HG03139 (cell line): ENCODE results near the gene ZBTB33.
A peak's percentile ranks its signal among the peaks of the same experiment; 100 is the strongest.

Experiments used
- ATAC-seq: cut with Tn5 transposase; IDR thresholded peaks from one replicate; pipeline ENCODE4 v1.9.1; 2021; ENCODE audit not compliant: unreplicated experiment

ZBTB33 gene

DNA sequence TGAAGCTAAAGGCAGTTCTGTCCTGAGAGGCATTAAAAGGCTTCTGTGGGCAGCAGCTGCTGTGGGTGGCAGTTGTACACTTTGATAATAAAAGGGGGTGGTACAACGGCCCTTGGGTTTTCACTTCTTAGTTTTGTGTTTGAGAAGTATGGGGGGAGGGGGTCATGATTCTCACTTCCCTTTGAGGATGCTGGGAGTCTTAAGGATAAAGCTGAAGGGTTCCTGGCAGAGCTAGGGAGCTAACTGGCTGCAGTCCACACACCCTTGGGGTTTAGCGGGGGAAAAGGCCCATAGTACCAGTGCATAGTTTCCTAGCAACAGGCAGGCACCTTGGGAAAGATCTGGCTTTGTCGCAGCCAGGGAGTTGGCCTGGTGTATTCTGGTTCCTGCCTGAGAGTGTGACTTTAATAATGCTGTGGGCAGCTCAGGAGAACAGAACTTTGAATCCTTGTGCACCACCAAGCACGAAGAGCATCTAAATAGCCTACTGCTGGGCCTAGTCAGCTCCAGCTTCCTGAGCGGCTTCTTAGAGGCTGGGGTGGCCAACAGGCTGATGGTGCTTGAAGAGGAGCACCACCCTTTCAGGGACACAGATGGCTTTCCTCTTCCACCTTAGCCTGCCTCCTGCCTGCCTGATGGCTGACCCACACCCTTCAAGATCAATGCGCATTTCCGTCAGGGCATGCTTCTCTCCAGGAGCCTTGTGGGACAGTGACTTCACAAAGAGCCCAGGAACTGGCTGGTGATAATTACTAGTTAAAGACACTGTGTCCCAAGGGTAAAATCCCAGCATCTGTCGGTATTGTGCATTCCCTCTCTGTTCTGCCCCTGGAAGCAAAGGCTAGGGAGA is 12.5 kb downstream of the ZBTB33 start:
- ATAC-seq = no peak

DNA sequence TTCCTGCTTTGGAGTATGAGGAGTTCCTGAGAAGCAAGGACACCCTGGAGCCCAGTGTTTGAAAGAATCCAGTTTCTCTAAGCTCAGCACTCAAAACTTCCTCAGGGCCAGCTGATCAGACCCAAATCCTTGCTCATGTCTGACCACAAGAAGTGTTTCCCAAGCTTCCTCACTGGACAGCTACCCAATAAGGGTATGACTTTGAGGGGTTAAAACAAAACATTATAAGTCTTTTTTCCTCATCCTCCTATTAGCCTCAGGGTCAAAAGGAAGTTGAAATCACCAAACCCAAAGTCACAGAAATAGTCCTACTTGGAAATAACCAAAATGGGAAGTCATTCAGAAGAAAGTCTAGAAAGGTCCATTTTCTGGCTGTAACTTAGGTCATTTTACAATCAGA is 13.7 kb downstream of the ZBTB33 start:
- no peak for ATAC-seq

DNA sequence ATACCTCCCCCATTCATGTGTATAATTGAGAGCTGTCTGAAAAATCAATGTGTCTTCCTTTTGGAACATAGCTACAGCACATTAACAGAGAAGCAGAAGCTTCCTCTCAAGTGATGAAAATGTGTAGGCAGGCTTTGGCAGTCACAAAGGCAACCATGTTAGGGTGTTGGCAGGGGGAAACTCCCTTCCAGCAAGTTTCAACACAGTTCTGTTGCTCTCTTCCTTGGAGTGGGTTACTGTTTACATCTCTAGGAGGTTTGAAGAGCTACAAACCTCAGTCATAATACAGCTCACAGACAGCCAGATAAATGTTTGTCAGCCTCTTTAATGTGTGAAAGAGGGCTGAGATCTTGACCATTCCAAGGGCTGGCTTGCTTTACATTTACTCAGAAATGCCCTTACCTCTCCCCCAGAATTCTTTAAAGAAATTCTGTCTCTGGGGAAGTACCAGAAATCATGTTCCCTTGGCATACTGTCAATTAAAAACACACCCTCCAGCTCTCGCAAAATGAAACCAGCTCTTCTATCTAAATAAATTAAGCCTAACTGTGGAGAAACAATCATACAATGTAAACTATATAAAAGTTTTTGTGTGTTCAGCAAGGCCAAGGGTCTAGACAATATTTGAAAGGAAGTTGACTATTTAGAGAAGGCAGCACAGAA is 18.9 kb downstream of the ZBTB33 start:
- no peak for ATAC-seq

DNA sequence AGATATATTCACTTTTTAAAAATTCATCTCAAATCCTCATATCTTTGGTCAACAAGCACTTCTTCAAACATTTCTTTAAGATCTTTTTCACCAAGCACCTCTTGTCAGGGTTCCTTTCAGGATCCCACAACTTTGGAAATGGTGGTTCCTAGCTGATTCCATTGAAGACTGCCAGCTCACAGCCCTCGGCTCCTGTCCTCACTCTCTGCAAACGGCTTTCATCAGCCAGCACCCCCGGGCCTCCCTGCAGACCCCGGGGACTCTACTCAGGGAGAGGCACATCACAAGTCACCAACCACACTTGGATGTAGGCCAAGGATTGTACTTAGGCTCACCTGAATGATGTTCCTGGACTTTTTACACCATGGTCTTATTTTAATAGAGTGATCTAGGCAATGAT is 20.0 kb downstream of the ZBTB33 start:
- ATAC-seq = no peak

DNA sequence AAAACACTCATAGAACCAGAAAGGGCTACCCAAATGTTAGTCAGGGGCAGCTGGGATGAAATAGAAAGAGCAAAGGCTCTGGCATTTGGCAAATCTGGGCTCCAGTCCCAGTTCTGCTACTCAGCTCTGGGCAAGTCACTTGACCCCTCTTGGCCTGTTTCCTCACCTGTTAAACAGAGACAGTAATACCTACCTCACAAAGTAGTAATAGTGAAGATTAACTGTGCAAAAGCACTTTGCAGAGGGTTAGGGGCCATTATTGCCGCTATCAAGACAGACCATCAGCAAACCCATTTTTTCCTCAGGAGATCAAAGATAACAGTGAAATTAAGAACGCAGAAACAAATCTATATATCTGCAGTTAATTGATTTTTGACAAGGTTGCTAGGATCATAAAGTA is 20.6 kb downstream of the ZBTB33 start:
- no peak for ATAC-seq

DNA sequence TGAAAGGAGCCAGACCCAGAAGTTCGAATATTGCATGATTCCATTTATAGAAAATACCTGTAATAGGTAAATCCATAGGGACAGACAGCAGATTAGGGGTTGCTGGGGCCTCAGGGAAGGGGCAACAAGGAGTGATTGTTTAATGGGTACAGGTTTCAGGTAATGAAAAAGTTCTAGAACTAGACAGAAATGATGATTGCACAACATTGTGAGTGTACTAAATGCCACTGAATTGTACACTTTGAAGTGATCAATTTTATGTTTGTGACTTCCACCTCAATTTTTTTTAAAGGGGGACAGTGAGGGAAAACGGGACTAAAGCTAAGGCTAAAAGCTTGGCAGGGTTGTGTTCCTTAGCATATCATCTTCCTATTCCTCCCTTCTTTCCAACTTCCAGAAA is 23.5 kb downstream of the ZBTB33 start:
- ATAC-seq = no peak

DNA sequence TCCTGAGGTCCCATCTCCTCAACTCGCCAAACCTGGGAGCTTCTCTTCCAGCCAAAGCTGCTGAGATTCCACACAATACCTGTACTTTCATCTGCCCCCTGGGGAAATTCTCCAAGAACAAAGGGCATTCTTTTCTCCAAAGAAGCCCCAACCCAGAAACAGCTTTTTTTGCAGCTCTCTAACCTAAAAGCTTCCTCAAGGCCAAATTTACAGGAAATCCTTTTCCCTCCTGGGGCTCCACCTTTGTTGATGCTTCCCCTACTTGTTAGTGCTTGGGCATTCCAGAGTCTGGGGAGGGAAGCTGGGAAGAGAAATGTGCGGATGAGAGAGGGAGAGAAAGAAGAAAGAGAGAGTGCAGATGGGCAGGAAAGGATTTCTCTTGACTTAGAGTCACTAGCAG is 24.3 kb downstream of the ZBTB33 start:
- no peak for ATAC-seq

DNA sequence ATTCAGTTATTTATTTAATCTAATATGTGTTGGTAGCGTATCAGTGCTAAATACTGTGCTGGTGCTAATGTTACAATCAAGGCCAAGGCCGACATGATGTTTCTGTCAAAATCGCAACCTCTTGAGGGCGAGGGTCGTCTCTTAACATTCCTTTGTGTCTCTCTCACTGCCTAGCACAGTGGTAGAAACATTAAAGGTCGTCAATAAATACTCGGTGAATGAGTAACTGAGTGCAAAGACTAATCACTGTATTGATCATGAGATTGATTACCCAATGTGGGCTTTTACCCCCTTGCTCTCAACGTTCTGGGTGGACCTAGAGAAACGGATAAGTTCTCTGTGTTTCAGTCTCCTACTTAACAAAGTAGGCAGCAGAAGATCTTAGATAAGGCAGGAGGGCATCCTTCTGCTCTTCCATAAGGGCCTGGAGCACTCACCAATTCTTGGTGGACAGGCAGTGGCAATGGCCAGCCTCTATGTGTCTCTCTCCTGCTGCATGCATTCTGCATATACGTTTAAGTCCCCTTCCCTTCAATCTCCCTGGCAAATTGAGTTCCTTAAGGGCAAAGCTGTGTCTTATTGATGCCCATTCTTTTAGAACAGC is 30.5 kb downstream of the ZBTB33 start:
- no peak for ATAC-seq

DNA sequence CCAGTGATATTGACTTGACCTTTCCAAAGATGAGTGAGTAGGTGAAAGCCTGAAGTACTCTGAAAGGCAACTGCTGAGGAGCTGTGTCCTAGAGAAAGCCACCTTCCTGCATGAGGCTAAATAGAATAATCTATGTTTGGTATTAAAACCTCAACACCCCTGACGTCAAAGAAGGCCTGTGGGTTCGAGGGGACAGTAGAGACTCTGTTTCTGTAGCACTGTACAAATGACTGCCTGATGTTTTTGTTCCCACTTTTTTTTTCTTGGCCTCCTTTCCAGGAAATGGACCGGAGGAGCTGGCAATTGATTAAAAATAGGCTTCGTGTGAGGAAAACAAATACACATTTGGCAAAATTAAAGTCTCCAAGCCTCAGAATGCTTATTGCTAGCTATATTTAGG is 31.1 kb downstream of the ZBTB33 start:
- ATAC-seq = no peak

DNA sequence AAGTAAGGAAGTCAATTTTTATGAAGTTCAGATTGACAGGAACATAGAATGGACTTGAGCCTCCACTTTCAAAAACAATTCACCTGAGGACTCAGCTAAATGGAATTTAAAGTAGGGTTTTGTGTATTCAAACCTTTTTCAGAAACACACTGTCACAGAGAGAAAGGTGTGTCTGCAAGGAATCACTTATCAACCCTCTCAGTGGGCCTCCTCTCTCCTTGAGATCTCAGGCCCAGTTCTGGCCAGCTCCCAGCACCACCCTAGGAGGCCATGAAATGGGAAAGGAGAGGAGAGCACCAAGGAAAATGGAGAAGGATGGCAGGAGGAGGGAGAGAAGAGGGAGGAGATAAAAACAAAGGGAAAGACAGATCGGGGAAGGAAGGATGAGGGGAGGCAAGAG is 32.1 kb downstream of the ZBTB33 start:
- no peak for ATAC-seq

DNA sequence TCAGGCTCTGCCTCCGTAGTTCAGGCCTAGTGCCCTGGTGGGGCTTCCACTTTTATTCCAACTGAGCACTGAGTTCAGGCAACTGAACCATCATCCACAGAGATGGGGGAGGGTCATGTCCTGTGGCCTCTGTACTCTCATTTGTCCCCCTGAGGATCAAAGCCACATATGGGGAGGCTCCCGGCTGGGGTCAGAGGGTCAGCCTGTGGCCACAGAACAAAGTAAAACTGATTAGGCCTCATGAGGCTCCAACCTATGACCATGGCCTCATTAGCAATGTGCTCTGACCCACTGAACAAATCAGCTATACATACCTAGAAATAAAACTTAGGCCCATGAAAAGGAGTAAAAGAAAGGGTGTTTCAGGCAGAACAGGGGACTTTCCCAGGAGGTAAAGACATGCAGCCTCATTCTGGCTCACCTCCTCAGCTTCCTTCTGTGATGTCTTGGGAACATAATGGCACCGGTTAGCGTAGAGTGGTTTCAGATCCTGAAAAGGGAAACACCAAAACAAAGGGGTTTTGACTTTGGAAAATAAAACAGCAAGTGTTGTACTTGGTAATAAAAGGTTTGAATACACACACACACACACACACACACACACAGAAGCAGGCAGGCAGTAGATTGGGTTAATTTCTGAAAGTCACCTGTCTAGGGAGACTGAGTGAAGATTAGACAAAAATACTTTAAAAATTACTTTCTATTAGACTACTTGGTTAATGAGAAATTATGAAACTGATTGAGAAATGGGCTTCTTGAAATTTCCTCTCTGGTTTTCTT is 36.3 kb downstream of the ZBTB33 start:
- no peak for ATAC-seq

DNA sequence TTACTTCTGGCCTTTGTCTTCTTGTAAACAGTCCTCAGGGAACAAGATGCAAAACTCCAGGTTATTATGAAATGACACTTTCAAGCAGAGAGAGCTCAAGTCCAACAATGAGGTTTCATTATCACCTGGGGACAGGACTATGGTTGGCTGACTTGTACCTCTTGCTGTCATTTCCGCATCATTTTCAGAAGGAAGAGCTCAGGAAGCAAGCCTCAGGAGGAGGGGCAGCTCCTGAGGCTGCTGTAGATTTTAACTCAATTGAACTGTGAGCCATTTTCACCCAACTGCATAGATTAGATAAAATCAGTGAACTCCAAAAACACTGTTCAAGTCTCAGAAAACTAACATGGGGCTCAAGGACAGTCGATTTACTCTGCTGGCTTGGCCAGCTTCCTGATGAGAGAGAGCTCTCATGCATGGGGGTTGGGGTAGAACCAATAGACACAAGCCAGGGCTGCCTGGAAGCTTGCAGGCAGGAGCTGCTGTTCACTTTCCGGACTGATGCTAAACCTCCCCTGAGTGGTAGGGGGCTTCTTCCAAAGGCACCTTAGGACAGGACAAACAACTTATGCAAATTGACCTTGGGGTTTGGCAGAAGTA is 37.0 kb downstream of the ZBTB33 start:
- peak; percentile 80 for ATAC-seq

DNA sequence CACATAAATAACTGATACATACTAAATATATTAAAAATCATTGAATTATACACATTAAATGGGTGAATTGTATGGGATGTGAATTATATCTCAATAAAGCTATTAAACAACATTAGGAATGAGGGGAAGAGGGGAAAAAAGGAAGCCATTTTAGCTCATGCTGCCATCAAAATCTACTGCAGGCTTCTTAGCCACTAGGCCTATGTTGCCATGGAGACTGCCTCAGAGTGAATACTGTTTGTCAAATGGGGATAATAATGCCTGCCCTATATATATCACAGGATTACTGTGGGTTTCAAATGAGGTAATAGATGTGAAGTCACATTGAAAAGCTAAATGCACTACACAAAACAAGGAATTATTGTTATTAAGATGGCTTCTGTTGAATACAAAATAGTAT is 39.5 kb downstream of the ZBTB33 start:
- ATAC-seq = no peak

DNA sequence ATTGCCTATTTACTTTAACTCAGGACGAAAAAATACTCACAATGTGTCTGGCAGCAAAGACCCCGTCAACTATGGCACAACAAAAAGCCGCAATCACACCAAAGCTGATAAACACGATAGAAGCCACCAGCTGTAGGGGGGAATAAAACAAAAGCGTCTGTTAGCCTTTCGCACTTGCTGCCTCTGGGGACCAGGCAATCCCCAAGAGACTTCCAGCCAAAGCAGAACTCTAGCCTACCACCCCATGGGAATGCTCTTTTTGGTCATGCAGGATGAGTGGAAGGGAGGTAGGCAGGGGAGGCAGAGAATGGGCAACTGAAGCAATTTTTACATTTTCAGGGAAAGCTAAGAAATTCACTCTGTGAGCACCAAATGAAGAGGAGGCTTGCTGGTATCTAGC is 40.6 kb downstream of the ZBTB33 start:
- ATAC-seq = no peak

DNA sequence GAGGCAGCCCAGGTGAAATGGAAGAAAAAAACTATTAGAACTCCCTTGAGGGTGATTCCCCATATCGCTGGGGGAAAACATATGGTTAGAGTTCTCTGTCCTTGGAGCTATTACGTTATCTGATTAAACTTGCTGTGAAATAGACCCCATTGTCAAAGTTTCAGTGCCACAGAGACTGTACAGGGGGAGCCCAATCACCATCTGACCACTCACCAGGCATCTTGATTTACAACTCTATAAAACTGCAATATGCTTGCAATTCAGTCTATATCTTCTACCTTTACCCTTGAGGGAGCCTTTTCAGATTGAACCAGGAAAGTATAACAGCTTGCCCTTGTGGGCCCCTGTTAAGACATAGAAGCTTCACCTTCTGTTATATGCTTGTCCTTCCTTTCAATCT is 42.4 kb downstream of the ZBTB33 start:
- no peak for ATAC-seq

DNA sequence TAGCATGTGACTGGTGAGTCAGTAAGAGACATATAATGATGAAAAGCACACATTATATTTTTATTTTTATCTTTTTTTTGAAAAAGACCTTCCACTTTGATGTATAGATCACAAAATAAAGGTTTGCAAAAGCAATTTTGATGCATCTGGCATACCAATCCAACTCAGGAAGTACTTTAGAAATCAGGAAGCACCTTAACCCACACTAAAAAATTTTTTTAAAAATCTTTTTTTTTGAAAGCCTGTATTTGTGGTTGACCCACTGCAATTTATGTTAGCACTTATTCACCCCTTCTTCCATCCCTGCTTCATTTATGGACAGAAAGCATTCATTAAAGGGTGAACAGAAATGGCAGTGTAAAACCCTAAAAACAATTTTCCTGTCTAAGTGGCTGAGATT is 44.0 kb downstream of the ZBTB33 start:
- no peak for ATAC-seq

DNA sequence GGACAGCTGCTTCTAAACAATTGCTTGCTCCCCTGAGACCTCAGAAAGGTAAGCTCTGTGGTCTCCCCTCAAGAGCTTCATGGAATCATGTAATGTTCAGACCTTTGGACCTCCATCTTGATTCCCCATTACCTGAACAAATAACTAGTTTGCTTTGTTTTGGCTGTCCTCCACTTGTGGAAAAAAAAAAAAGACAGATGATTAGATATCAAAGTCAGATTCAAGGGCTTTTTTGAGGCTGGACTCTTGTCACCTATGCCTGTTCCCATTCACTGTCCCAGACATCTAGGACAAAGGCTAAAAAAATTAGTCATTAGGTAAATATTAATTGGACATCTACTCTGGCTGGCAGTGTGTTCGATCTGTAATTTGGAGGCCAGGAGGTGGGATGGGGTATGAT is 47.3 kb downstream of the ZBTB33 start:
- ATAC-seq = no peak

DNA sequence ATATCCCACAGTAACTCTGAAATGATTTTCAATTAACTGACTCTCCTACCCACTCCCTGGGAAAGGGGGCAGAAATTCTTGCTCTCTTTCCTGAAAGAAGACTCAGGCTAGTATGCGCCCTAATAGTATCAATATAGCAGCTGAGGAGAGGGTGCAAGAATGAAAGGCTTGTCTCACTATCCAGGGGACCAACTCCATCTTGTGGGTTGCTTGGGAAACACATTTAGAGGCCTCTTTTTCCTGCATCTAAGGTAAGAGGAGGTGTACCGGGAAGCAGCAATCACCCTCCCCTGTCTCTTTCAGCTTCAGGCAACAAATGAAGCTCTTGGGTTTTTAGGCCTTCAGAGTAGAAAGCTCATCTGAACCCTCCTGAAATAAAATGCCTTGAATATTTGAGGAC is 49.3 kb downstream of the ZBTB33 start:
- ATAC-seq = no peak

DNA sequence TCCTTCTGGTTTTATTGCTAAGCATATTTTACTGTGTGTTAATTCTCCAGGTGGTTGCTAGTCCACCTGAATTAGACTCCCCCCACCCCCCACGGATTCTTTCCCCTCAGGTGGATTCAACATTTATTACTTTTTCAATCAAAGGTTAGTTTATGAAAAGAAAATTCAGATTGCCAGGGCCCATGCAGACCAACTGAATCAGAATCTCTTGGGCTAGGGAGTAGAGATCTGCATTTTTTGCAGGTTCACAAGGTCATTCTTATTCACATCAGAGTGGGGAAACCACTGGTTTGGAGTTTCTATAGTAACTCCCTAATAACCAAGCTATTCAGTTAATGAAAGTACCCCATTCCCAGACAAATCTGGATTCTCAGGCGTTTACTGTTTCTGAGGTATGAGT is 50.9 kb downstream of the ZBTB33 start:
- ATAC-seq = no peak

DNA sequence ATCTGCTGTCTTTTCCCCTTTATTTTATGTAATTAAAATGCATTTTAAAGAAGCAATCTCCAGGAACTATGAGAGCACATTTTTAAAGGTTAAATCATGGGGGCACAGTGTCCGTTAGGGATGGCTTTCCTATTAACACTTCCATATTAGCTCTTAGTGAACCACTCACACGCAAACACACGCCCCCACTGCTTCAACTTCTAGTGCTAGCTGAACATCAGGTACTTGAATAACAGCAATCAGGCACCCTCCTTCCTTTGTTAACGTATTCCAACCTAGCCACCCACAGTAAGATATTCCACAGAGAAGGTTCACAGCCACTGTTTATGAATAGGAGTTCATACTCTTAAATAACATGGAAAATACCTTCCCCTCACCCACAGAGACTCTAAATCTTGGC is 51.3 kb downstream of the ZBTB33 start:
- ATAC-seq = no peak

DNA sequence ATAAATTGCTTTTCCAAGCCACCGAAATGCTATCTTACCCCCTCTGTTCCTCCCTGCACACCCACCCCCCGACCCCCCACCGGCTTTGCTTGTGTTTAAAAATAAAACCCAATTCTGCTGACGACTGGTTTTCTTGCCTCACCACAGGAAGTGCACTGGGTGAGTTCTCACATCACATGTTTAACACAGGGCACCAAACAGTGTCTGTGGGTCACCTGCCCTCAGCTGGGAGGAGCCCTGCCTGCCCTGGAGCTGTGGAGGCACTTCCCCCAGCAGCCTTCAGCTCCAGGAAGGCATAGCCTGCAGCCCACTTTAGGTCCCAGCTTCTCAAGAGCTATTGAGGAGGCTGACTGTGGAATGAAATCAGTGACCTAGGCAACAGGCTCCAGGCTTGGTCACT is 51.8 kb downstream of the ZBTB33 start:
- ATAC-seq = peak; percentile 98
